Activated CD4-positive, alpha-beta T cell treated with anti-CD3 and anti-CD28 coated beads, Interleukin-2, amount 10 ng/mL, durations not matched to agents 7 days and 5 days (primary cell): ENCODE results near the gene NME7. TPM values are rescaled to one million over a fixed set of nuclear protein-coding genes. Genes with fewer than 3 reads are reported as not detected.
"Not testable (repeated sequence)": the region's sequence is repeated elsewhere in the genome, so short reads cannot be mapped to it uniquely, and the experiment has no call there.

ENCODE experiments used
- CTCF ChIA-PET: fragments of 350-600 bp; sonication (Branson Sonifier 250); formaldehyde crosslinking; loops from one replicate; lab custom pipeline; 2021; ENCODE audit warnings: antibody characterized with exemption; lab: Charles Lee
- POLR2A ChIA-PET: fragments of 350-600 bp; sonication (Branson Sonifier 250); formaldehyde crosslinking; loops from one replicate; lab custom pipeline; 2021; ENCODE audit warnings: antibody characterized with exemption; lab: Charles Lee
- DNase-seq: peaks from one replicate; pipeline ENCODE4 v3.0.0-alpha.2; 2020
- H3K27ac Mint-ChIP-seq: one replicate; pipeline ENCODE4 v1.8.0; 2021; ENCODE audit warnings: mild to moderate bottlenecking, moderate library complexity, mixed read lengths
- H3K27me3 Mint-ChIP-seq: one replicate; pipeline ENCODE4 v1.8.0; 2021; ENCODE audit warnings: mixed read lengths
- H3K36me3 Mint-ChIP-seq: one replicate; pipeline ENCODE4 v1.8.0; 2021; ENCODE audit warnings: low read depth, mixed read lengths
- H3K4me1 Mint-ChIP-seq: one replicate; pipeline ENCODE4 v1.8.0; 2021; ENCODE audit warnings: mixed read lengths
- H3K4me3 Mint-ChIP-seq: one replicate; pipeline ENCODE4 v1.8.0; 2021; ENCODE audit warnings: mild to moderate bottlenecking, moderate library complexity, mixed read lengths
- H3K9me3 Mint-ChIP-seq: one replicate; pipeline ENCODE4 v1.8.0; 2021; ENCODE audit warnings: mixed read lengths
- total RNA-seq, 2 experiments: library from RNA; stranded (reverse); gene quantifications; one replicate each; pipeline ENCODE4 v1.2.3, GENCODE V29; 2021

The NME7 gene
- total RNA-seq, 2 experiments from 2014 or later = 16.6 to 16.9 TPM

DNA sequence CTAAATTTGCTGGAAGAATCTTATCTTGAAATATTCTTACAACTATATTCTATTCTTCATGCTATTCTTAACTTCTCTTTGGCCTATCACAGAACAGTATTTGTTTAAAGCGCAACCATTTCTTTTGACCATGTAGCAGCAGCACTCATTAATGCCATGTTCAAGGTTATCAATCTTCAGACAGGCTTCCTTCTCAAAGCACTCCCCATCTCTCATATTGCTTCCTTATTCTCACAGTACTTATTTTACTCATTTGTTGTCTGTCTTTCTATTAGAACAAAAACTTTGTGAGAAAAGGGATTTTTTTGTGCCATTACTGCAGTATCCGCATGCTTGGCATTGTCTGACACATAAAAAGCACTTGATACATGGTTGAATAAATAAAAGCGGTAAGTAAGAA is 171.4 kb downstream of the NME7 start:
- Mint-ChIP-seq H3K27me3 (no peaks in the 10 kb centered on the region), H3K4me1 (no peaks in the 10 kb centered on the region), H3K4me3 (no peak overlapping the region), H3K9me3 (peaks cover 3% of the 10 kb centered on the region), H3K36me3 (no peaks in the 10 kb centered on the region), H3K27ac (no peak overlapping the region)
- CTCF ChIA-PET = interaction anchor here (0.9 kb wide), 1 partner anchor 871 kb away, joined by 3 read pairs; no protein-coding TSS in a partner anchor
- no peak for DNase-seq
- POLR2A ChIA-PET = no interaction called here

DNA sequence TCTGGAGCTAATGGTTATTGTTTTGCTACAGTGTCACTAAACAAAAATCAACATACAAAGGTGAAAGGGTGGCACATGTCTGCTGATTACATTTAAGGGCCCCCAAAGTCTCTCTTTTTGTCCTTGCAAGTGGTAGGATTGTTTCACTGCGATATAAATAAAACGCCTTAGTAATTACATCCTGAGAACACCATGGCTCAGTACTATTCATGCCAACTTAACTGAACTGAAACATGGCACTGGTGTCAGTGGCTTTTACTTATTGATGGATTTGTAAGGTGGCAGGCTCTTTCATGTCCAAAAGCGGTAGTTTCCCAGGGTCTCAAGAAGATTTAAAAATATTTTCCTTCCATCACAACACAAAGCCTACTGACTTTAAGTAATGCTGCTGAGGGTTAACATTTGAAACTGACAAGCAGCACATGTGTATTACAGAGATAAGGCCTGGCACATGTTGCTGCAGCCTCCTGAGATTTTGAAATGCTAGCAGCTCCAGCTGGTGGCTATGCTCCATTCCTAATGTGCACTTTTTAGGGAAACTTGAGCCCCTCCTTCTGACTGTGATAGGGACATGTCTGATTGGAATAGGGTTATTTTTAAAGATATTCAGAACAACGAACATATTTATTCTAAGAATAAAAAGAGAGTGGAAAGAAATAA is 174.3 kb downstream of the NME7 start:
- no peak overlapping the region for H3K4me3 Mint-ChIP-seq
- H3K27me3 Mint-ChIP-seq = no peaks in the 10 kb centered on the region
- H3K4me1 Mint-ChIP-seq = no peaks in the 10 kb centered on the region
- POLR2A ChIA-PET = no interaction called here
- DNase-seq = no peak
- CTCF ChIA-PET = no interaction called here
- peaks cover 3% of the 10 kb centered on the region for H3K9me3 Mint-ChIP-seq
- no peaks in the 10 kb centered on the region for H3K36me3 Mint-ChIP-seq
- H3K27ac Mint-ChIP-seq = no peak overlapping the region

DNA sequence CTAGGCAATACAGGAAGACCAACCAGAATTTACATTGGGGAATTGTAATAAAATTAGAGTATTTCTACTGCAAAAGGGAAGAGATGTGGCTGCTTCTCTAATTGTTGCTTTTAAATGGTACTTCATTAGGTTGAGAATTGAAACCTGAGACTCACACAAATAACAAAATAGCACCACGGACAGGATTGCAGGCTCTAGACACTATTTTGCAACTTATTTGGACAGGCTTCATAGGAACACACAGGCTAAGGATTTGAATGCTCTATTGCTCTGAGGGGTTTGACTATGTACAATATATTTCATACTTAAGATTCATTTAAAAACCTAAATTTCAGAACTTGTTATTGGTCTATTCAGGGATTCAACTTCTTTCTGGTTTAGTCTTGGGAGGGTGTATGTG is 181.5 kb downstream of the NME7 start:
- no peaks in the 10 kb centered on the region for H3K9me3 Mint-ChIP-seq
- H3K27me3 Mint-ChIP-seq = no peaks in the 10 kb centered on the region
- POLR2A ChIA-PET = no interaction called here
- no peak overlapping the region for H3K4me3 Mint-ChIP-seq
- CTCF ChIA-PET = no interaction called here
- H3K36me3 Mint-ChIP-seq = no peaks in the 10 kb centered on the region
- no peaks in the 10 kb centered on the region for H3K4me1 Mint-ChIP-seq
- H3K27ac Mint-ChIP-seq = no peak overlapping the region
- DNase-seq = no peak

DNA sequence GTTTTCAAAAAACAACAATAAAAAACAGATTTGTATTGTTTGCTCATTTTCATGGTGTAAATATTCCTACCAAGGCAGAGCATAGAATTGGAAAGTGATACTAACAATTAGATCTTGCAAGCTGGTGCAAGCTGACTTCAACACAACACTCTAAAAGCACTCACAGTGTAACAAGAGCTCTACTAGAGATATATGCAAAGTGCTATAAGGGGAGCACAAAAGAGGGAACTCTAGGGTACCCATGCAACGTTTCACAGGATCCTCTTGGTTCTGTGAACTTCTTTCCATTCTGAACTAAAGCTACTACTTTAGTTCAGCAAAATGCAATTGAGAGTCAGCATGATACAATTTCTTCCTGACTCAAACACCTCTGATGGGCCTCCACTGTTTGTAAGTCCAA is 182.8 kb downstream of the NME7 start:
- H3K9me3 Mint-ChIP-seq = no peaks in the 10 kb centered on the region
- H3K4me1 Mint-ChIP-seq = no peaks in the 10 kb centered on the region
- no peaks in the 10 kb centered on the region for H3K27me3 Mint-ChIP-seq
- H3K27ac Mint-ChIP-seq = no peak overlapping the region
- POLR2A ChIA-PET = interaction anchor here (0.6 kb wide), 1 partner anchor 1835 kb away, joined by 4 read pairs; no protein-coding TSS in a partner anchor
- no peak for DNase-seq
- no peaks in the 10 kb centered on the region for H3K36me3 Mint-ChIP-seq
- CTCF ChIA-PET = no interaction called here
- no peak overlapping the region for H3K4me3 Mint-ChIP-seq

DNA sequence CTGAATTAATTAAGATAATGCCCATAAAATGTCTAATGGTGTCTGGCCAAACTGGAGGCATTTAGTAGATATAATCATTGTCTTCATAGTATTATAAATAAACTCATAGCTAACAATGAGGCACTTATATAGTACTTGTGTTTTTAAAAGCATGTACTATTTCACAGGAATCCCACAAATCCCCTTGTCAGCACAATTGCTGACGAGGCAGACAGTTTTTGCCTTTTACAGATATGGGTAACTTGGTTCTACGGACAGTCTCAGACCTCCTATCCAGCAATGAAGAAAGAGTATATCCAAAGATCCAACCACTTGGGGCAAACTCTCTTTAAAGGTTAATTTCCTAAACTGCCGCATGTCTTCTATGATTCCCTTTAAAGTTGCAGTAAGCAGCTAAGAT is 187.4 kb downstream of the NME7 start:
- no peak overlapping the region for H3K27ac Mint-ChIP-seq
- no peaks in the 10 kb centered on the region for H3K27me3 Mint-ChIP-seq
- H3K4me1 Mint-ChIP-seq = no peaks in the 10 kb centered on the region
- H3K9me3 Mint-ChIP-seq = peaks cover 3% of the 10 kb centered on the region
- DNase-seq = no peak
- no peak overlapping the region for H3K4me3 Mint-ChIP-seq
- ChIA-PET POLR2A (no interaction called here), CTCF (no interaction called here)
- H3K36me3 Mint-ChIP-seq = no peaks in the 10 kb centered on the region

DNA sequence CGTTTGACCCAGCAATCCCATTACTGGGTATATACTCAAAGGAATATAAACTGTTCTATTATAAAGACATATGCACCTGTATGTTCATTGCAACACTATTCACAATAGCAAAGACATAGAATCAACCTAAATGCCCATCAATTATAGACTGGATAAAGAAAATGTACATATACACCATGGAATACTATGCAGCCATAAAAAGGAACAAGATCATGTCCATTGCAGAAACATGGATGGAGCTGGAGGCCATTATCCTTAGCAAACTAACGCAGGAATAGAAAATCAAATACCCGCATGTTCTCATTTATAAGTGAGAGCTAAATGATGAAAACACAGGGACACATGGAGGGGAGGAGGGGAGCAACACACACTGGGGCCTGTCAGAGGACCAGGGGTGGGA is 188.2 kb downstream of the NME7 start:
- H3K4me1 Mint-ChIP-seq, CTCF ChIA-PET, DNase-seq, H3K9me3 Mint-ChIP-seq, H3K4me3 Mint-ChIP-seq, H3K27ac Mint-ChIP-seq, H3K36me3 Mint-ChIP-seq, H3K27me3 Mint-ChIP-seq, POLR2A ChIA-PET: not testable (repeated sequence)

DNA sequence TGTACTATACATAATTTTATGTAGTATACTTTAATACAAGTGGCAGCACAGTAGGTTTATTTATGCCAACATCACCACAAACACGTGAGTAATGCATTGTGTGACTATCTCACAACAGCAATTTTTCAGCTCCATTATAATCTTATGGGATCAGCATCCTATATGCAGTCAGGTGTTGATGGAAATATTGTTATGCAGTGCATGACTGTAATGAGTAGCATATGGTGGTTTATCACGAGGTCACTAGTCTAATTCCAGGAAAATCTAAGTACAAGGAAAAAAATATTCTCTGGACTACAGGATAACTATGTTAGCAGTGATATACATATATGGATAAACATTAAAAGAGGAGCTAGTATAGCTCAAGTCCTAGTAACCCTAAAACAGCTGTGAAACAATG is 192.1 kb downstream of the NME7 start:
- no peak for DNase-seq
- no peak overlapping the region for H3K4me3 Mint-ChIP-seq
- H3K27me3 Mint-ChIP-seq = no peaks in the 10 kb centered on the region
- H3K4me1 Mint-ChIP-seq = no peaks in the 10 kb centered on the region
- H3K9me3 Mint-ChIP-seq = peaks cover 3% of the 10 kb centered on the region
- POLR2A ChIA-PET = no interaction called here
- H3K36me3 Mint-ChIP-seq = no peaks in the 10 kb centered on the region
- CTCF ChIA-PET = interaction anchor here (0.6 kb wide), 1 partner anchor 174 kb away, joined by 4 read pairs; no protein-coding TSS in a partner anchor
- no peak overlapping the region for H3K27ac Mint-ChIP-seq

DNA sequence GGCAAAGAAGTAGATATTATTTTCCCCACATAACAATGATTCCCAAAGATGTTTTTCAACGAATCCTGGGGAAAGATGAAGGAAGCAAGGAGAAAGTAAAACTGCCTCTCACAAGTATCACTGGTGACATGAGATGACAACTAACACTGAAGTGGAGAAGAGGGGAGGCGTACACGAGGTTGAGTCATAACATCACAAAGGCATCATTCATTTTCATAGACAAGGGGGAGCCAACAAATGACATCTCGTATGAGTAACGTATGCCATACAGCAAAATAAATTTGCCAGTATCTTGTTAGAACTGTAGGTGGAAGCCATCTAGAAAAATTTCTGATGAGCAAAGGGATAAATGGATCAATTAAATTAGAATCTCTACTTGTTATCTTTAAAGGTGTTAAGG is 204.5 kb downstream of the NME7 start:
- Mint-ChIP-seq H3K36me3 (no peaks in the 10 kb centered on the region), H3K4me3 (no peak overlapping the region), H3K27me3 (no peaks in the 10 kb centered on the region), H3K4me1 (no peaks in the 10 kb centered on the region), H3K27ac (no peak overlapping the region), H3K9me3 (no peaks in the 10 kb centered on the region)
- DNase-seq = no peak
- CTCF ChIA-PET = no interaction called here
- POLR2A ChIA-PET = no interaction called here

DNA sequence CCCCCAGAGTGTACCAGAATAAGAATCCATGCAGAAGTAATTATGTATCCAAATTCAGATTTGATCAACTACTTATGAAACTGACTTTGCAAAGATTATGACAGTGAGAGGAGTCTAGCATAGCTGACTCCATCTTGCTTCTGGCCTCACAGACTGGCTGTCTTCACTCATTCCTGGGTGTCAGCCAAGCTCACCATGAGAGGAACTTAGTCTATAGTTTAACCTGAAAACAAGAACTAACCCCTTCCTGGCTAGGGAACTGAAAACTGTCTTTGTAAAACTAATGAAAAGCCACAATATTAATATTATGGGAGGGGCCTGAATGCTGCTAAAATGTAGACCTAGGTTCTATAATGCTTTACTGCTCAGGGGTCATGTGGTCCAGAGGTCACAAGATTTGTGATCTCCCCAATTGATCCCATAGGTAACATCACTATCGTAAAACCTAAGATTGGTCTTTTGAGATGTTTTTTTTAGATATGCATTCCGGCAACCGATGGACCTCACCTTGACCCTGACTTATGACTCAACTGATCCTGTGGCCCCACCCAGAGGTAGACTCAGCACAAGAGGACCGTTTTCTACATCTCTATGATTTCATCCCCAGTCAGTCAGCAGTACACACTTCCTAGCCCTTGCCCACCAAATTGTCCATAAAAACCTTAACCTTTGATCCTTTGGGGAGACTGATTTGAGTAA is 206.0 kb downstream of the NME7 start:
- H3K9me3 Mint-ChIP-seq = no peaks in the 10 kb centered on the region
- no peak overlapping the region for H3K27ac Mint-ChIP-seq
- ChIA-PET CTCF (no interaction called here), POLR2A (no interaction called here)
- H3K27me3 Mint-ChIP-seq = no peaks in the 10 kb centered on the region
- H3K4me1 Mint-ChIP-seq = no peaks in the 10 kb centered on the region
- no peaks in the 10 kb centered on the region for H3K36me3 Mint-ChIP-seq
- H3K4me3 Mint-ChIP-seq = no peak overlapping the region
- no peak for DNase-seq

DNA sequence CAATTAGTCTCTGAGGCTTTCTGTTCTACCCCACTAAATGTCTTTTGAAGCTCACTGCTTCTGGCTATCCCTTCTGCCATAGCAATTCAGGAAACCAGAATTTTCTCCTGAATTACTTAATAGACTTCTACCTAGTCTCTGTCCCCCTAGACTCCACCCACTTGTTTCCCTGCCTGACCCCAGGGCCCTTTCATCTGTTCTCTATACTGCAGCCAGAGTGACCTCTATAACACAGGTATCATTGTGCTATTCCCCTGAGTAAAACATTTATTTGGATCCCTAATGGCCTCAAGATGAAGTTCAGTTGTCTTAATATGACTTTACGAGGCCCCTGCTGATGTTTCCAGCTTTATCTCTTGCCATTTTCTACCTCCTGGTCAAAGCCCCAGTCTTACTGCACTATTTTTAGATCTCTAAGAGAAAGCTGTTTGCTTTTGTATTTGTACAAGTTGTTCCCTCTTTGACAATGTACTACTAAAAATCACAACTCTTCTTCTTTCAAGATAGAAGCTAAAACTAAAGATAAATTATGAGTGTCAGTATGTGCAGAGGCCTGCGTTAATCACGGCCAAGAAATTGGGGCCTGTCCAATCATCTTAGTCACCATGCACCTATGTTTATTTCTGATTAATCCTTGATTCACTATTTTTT is 206.6 kb downstream of the NME7 start:
- Mint-ChIP-seq H3K4me3 (no peak overlapping the region), H3K4me1 (no peaks in the 10 kb centered on the region), H3K27ac (no peak overlapping the region), H3K36me3 (no peaks in the 10 kb centered on the region), H3K27me3 (no peaks in the 10 kb centered on the region), H3K9me3 (no peaks in the 10 kb centered on the region)
- DNase-seq = no peak
- ChIA-PET CTCF (no interaction called here), POLR2A (no interaction called here)

DNA sequence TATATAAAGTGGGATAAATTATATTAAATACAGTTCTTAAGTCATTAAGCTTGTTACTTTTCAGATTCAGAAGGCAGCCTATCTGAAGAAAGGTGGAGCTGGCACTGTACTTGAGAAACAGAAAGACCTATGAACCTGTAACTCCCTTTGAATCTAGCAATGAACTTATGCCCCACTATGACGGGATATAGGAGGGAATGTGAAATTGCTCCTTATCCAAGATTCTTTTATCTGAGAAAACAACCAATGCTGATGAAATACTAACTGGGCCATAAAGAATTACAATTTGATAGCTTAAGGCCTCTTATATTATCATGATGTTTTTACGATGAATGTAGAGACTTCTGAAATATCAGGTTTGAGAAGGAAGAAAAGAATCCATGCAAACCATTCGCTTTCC is 211.0 kb downstream of the NME7 start:
- POLR2A ChIA-PET = no interaction called here
- no peak for DNase-seq
- Mint-ChIP-seq H3K9me3 (no peaks in the 10 kb centered on the region), H3K27ac (no peak overlapping the region), H3K4me1 (no peaks in the 10 kb centered on the region), H3K4me3 (no peak overlapping the region), H3K36me3 (no peaks in the 10 kb centered on the region), H3K27me3 (no peaks in the 10 kb centered on the region)
- CTCF ChIA-PET = no interaction called here

DNA sequence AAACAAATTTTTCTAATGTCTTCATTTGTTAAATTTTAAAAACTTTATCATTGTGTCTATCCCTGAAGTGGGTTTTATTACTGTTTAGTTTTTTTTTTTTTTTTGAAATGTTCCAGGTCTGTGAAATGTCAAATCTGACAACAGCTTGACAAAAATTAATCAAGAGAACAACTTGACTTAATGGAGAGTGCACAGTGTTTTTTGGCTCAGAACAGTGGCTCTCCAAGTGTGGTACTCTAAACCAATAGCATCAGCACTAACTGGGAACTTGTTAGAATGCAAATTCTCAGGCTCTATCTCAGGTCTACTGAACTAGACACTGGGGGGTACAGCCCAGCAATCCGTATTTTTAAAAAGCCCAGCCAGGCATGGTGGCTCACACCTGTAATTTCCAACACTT is 211.9 kb downstream of the NME7 start:
- no peaks in the 10 kb centered on the region for H3K36me3 Mint-ChIP-seq
- no peak for DNase-seq
- no peaks in the 10 kb centered on the region for H3K4me1 Mint-ChIP-seq
- ChIA-PET POLR2A (no interaction called here), CTCF (no interaction called here)
- no peak overlapping the region for H3K27ac Mint-ChIP-seq
- H3K27me3 Mint-ChIP-seq = no peaks in the 10 kb centered on the region
- H3K4me3 Mint-ChIP-seq = no peak overlapping the region
- no peaks in the 10 kb centered on the region for H3K9me3 Mint-ChIP-seq

DNA sequence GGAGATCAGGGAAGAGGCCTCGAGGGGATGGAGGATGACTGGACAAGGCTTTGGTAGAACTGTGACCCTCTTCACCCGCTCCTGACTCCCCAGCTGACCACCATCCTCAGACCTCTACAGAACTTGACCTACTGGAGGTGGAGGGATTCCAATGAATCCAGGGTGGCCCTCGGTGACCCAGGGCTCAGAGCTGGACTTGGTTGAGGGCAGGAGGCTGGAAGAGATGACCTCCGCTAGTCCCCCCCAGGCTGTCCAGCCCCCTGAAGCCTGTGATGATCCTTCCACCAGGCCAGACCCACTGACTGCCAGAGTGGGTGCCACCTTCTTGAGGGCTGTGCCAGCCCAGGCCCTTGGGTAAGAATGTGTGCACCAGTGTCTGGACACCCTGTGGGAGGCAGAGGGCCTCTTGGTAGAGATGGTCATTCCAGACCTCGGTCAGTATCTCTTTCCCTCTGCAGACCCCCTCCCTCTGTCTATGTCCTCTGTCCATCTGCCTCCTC is 216.2 kb downstream of the NME7 start:
- no peaks in the 10 kb centered on the region for H3K9me3 Mint-ChIP-seq
- no peak overlapping the region for H3K27ac Mint-ChIP-seq

More for the DNA sequence above, 216.2 kb downstream of the NME7 start:
- POLR2A ChIA-PET = no interaction called here
- H3K36me3 Mint-ChIP-seq = no peaks in the 10 kb centered on the region
- H3K4me1 Mint-ChIP-seq = no peaks in the 10 kb centered on the region
- no peaks in the 10 kb centered on the region for H3K27me3 Mint-ChIP-seq
- no peak for DNase-seq
- H3K4me3 Mint-ChIP-seq = no peak overlapping the region
- CTCF ChIA-PET = interaction anchor here (1.3 kb wide), 1 partner anchor 18 kb away, joined by 5 read pairs; no protein-coding TSS in a partner anchor
